A673 (cell line): ENCODE data around the gene SPRYD3. TPM values are rescaled to one million over a fixed set of nuclear protein-coding genes. Genes with fewer than 3 reads are reported as not detected.

ENCODE experiments used
- BruUV-seq: library from RNA; stranded (reverse); fragments of 400-500 nt; replicated peaks from 2 replicates; lab custom pipeline; 2021; lab: Mats Ljungman, UMichigan
- CTCF ChIA-PET: fragments of 300-600 bp; sonication (Branson Sonifier 250); formaldehyde crosslinking; loops from one replicate; lab custom pipeline; 2022; ENCODE audit warnings: antibody characterized with exemption; lab: Charles Lee
- POLR2A ChIA-PET: fragments of 300-600 bp; sonication (Branson Sonifier 250); formaldehyde crosslinking; loops from one replicate; lab custom pipeline; 2022; ENCODE audit warnings: antibody characterized with exemption; ENCODE audit not compliant: low non-redundant PET; lab: Charles Lee
- DNase-seq: peaks from one replicate; pipeline ENCODE4 v3.0.0-alpha.2; 2015; ENCODE audit warnings: low spot score
- H3K27ac ChIP-seq: fragments of 200-600 bp; sonication (generic); 2 replicates; pipeline ENCODE4 v1.5.1; 2016; ENCODE audit warnings: mixed run types, low read depth, mild to moderate bottlenecking, mixed read lengths, antibody characterized with exemption, low read length; ENCODE audit not compliant: poor library complexity, severe bottlenecking
- H3K27me3 ChIP-seq: fragments of 200-600 bp; sonication (generic); replicated peaks from 2 replicates; pipeline ENCODE4 v1.6.1; 2017; ENCODE audit warnings: mixed run types, low read depth, mild to moderate bottlenecking, mixed read lengths, antibody characterized with exemption, low read length; ENCODE audit not compliant: insufficient read depth, poor library complexity
- H3K36me3 ChIP-seq: fragments of 200-600 bp; sonication (generic); 2 replicates; pipeline ENCODE4 v1.6.1; 2016; ENCODE audit warnings: mixed run types, mild to moderate bottlenecking, mixed read lengths, antibody characterized with exemption, low read length; ENCODE audit not compliant: insufficient read depth, poor library complexity, severe bottlenecking
- H3K4me1 ChIP-seq: fragments of 200-600 bp; sonication (generic); 2 replicates; pipeline ENCODE4 v1.6.1; 2017; ENCODE audit warnings: mixed run types, mild to moderate bottlenecking, mixed read lengths, antibody characterized with exemption, low read length; ENCODE audit not compliant: insufficient read depth, poor library complexity, severe bottlenecking
- H3K4me3 ChIP-seq: fragments of 200-600 bp; sonication (generic); 2 replicates; pipeline ENCODE4 v1.5.1; 2016; ENCODE audit warnings: low read depth, mixed run types, mild to moderate bottlenecking, mixed read lengths, low read length; ENCODE audit not compliant: poor library complexity, severe bottlenecking
- H3K9me3 ChIP-seq: fragments of 200-600 bp; sonication (generic); 2 replicates; pipeline ENCODE4 v1.6.1; 2016; ENCODE audit warnings: mixed run types, low read depth, mild to moderate bottlenecking, mixed read lengths, antibody characterized with exemption, low read length; ENCODE audit not compliant: poor library complexity, severe bottlenecking
- CTCF ChIP-seq: fragments of 300-800, 200-600 bp; sonication (generic); conservative IDR thresholded peaks from 2 replicates; pipeline ENCODE4 v1.5.1; 2017; ENCODE audit warnings: low read depth, mild to moderate bottlenecking, antibody characterized with exemption, low read length, moderate library complexity, mixed read lengths
- EZH2 ChIP-seq: fragments of 200-600 bp; sonication (generic); IDR thresholded peaks from 2 replicates; pipeline ENCODE4 v1.6.1; 2017; ENCODE audit warnings: borderline replicate concordance, low read depth, mild to moderate bottlenecking, mixed read lengths, antibody characterized with exemption, low read length; ENCODE audit not compliant: poor library complexity, severe bottlenecking
- intact Hi-C: fragments of 100-400 bp; cut with micrococcal nuclease; formaldehyde crosslinking; loops from one replicate; pipeline ENCODE4 v1.10.0; 2022; ENCODE audit not compliant: unreplicated experiment
- total RNA-seq: library from RNA; stranded (reverse); gene quantifications from 2 replicates; pipeline ENCODE4 v1.2.3, GENCODE V29; 2021

Gene SPRYD3
- total RNA-seq, 1 experiment from 2014 or later = 19.3 TPM

- Histone ChIP-seq H3K36me3 (peaks cover 21% of the 10 kb centered on the region), H3K9me3 (no peaks in the 10 kb centered on the region), H3K4me3 (no peak overlapping the region), H3K27me3 (no peaks in the 10 kb centered on the region), H3K27ac (no peak overlapping the region), H3K4me1 (peaks cover 17% of the 10 kb centered on the region)
- POLR2A ChIA-PET = no interaction called here
- no TSS peak for BruUV-seq
- CTCF ChIA-PET = no interaction called here
- TF ChIP-seq EZH2 (no peak), CTCF (no peak)
- no peak for DNase-seq
- intact Hi-C loops = loop anchor here (5.0 kb wide), 1 partner anchor 112 kb away; the partner anchor contains the start of genes CSAD and ZNF740
Measured at GRCh38 chr12:53069621-53070410, 9.4 kb downstream of the SPRYD3 start.

- Histone ChIP-seq H3K36me3 (peaks cover 18% of the 10 kb centered on the region), H3K27ac (no peak overlapping the region), H3K4me1 (peaks cover 17% of the 10 kb centered on the region), H3K27me3 (no peaks in the 10 kb centered on the region), H3K4me3 (no peak overlapping the region), H3K9me3 (no peaks in the 10 kb centered on the region)
- ChIA-PET POLR2A (no interaction called here), CTCF (no interaction called here)
- no TSS peak for BruUV-seq
- TF ChIP-seq CTCF (no peak), EZH2 (no peak)
- no peak for DNase-seq
- intact Hi-C loops = loop anchor here (5.0 kb wide), 1 partner anchor 113 kb away; the partner anchor contains the start of genes CSAD and ZNF740
Measured at GRCh38 chr12:53068811-53069585, 10.2 kb downstream of the SPRYD3 start.

- Histone ChIP-seq H3K4me1 (peaks cover 17% of the 10 kb centered on the region), H3K4me3 (no peak overlapping the region), H3K9me3 (no peaks in the 10 kb centered on the region), H3K27me3 (no peaks in the 10 kb centered on the region), H3K36me3 (peaks cover 16% of the 10 kb centered on the region), H3K27ac (no peak overlapping the region)
- no peak for TF ChIP-seq CTCF
- TF ChIP-seq EZH2 = no peak
- CTCF ChIA-PET = no interaction called here
- no peak for DNase-seq
- BruUV-seq = no TSS peak
- intact Hi-C loops = loop anchor here (2.0 to 5.0 kb wide), 2 partner anchors 114 to 219 kb away; partner anchors contain the start of genes CSAD and ZNF740
- POLR2A ChIA-PET = no interaction called here
Measured at GRCh38 chr12:53067993-53068770, 11.0 kb downstream of the SPRYD3 start.
